T-helper 22 cell (primary cell): Measurements from ENCODE around the gene PIP.
"Not testable (repeated sequence)": the region's sequence is repeated elsewhere in the genome, so short reads cannot be mapped to it uniquely, and the experiment has no call there.

Source experiments
- DNase-seq: peaks from one replicate; pipeline ENCODE4 v3.0.0-alpha.2; 2020; ENCODE audit warnings: low read depth

PIP gene

DNA sequence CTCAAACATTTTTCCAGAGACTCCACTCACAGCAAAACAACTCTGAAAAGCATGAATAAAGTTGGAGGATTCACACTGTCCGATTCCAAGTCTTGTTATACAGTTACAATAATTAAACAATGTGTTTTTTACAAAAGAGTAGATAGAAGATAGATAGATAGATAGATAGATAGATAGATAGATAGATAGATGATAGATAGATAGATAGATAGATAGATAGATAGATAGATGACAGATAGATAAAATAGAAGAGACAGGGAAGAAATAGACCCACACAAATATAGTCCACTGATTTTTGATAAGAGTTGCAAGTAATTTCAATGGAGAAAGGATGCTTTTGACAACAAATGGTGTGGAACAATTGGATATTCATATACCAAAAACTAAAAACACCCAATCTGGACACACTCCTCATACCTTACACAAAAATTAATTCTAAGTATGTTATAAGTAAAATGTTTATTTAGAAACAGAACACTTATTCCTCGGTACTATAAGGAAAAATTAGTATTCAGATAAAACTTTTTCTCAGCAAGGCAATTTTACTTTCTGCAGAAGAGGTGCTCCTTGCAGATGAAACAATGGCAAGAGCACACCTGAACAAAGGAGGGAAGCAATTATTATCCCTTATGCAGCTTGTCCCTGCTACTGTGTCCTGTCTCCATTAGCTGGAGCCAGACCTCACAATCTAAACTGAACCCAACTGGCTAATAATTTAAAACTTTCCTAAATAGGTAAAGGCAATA lies 45.7 kb downstream of the PIP start:
- no peak for DNase-seq

DNA sequence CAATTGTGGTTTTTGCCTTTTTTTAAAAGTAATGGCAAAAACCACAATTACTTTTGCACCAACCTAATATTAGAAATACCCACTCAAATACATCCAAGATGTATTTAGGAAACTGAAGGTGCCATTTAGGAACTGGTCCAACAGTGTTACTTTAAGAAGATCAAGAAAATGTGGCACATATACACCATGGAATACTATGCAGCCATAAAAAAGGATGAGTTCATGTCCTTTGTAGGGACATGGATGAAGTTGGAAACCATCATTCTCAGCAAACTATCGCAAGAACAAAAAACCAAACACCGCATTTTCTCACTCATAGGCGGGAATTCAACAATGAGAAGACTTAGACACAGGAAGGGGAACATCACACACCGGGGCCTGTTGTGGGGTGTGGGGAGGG lies 48.9 kb downstream of the PIP start:
- not testable (repeated sequence) for DNase-seq

DNA sequence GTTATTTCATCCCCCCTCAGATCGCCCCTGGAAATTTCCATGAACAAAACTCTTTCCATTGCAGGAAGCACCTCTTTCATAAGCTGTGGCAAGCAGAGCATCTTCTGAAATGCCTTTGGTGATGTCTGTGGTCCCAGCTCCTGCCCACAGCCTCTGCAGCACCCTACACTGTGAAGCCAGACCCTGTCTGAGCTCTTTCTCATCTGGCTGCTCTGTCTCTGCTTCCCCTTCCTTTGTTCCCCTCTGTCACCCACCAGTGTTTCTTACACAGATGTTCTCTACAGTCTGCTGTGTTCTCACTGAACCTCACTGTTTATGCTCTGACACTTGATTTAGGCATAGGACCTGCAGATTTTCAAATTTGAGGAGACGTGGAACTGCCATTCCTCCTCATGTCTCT lies 49.5 kb downstream of the PIP start:
- DNase-seq = no peak

DNA sequence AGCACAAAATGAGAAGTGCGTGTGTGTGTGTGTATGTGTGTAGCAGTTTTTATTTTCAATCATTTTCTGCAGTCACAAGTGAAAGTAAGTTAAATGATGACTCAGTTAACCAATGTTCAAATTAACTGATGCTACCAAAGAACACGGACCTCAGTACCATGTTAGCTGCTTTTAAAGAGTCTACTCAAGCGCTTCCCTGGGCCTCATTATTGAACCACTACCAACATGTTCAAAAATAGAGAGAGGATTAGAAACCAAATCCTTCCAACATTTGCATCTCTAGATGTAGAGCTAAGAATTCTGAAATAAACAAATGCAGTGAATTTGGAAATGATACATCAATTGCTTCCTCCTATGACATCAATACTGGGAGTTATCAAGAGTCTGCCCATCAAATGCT lies 51.1 kb downstream of the PIP start, which contains the start of gene TAS2R39:
TAS2R39 (plus strand) TSS at position 396 of the 400 bp plus-strand sequence; CDS start at position 396, 0 bp downstream.
- no peak for DNase-seq

DNA sequence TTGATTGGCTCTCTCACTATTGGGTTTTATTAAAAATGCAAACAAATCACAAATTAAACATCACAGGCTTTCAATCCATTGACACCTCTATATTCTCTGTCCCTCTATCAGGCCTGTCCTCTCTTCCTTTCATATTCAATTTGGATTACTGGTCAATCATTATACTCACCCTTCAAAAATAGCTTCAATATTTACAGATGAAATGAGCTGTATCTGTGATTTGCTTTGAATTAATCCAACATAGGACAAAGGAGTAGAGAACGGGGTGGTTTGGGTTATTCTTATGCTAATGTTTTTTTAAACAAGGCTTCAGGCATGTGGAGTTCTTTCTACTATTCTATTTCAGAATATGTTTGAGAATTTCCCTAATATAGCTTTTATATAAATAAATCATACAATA lies 53.7 kb downstream of the PIP start:
- DNase-seq = no peak

DNA sequence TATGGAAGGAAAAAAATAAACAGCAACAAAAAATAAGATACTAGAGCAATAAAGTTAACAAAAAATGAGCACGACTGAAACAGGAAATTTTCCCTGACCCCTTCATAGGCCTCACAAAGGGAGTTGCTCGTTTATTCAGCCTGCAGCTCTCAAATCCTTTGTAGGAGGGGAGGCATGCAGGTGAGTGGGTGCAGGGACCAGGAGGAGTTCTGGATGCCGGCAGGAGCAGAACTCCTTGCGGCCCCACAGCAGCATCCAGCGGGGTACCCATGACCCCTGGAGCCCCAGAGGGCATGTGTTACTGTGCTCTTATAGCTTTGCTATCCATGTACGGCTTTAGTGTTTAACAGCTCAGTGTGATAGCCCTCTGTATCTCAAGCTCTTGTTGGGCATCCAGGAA lies 57.1 kb downstream of the PIP start:
- DNase-seq = no peak
